Activated T-helper 2 cell treated with anti-CD3 and anti-CD28 coated beads, Interferon-gamma antibody, Interleukin-2, Interleukin-4, amounts not matched to agents 10 μg/mL and 5 μg/mL and 100 μg/mL, durations not matched to agents 14 hours and 24 hours and 36 hours (primary cell): ENCODE data around the gene IL1RL1. TPM values are rescaled to one million over a fixed set of nuclear protein-coding genes. Genes with fewer than 3 reads are reported as not detected.

ENCODE experiments used
- DNase-seq: peaks from one replicate; pipeline ENCODE4 v3.0.0; 2021; ENCODE audit warnings: low spot score
- H3K27ac Mint-ChIP-seq: one replicate; pipeline ENCODE4 v1.8.0; 2021; ENCODE audit warnings: mixed read lengths
- H3K27me3 Mint-ChIP-seq: one replicate; pipeline ENCODE4 v1.8.0; 2021; ENCODE audit warnings: low read depth, mixed read lengths
- H3K36me3 Mint-ChIP-seq: one replicate; pipeline ENCODE4 v1.8.0; 2021; ENCODE audit warnings: low read depth, mixed read lengths
- H3K4me1 Mint-ChIP-seq: one replicate; pipeline ENCODE4 v1.8.0; 2021; ENCODE audit warnings: low read depth, mixed read lengths
- H3K4me3 Mint-ChIP-seq: one replicate; pipeline ENCODE4 v1.8.0; 2021; ENCODE audit warnings: low read depth, mild to moderate bottlenecking, moderate library complexity, mixed read lengths
- H3K9me3 Mint-ChIP-seq: one replicate; pipeline ENCODE4 v1.8.0; 2021; ENCODE audit warnings: mixed read lengths
- intact Hi-C: fragments of 100-400 bp; cut with micrococcal nuclease; formaldehyde crosslinking; loops from one replicate; pipeline ENCODE4 v1.15.1; 2023
- total RNA-seq: library from RNA; stranded (reverse); gene quantifications from 2 replicates; pipeline ENCODE4 v1.2.3, GENCODE V29; 2022

The IL1RL1 gene
- total RNA-seq, 1 donor from 2014 or later: 10.7 TPM

DNA sequence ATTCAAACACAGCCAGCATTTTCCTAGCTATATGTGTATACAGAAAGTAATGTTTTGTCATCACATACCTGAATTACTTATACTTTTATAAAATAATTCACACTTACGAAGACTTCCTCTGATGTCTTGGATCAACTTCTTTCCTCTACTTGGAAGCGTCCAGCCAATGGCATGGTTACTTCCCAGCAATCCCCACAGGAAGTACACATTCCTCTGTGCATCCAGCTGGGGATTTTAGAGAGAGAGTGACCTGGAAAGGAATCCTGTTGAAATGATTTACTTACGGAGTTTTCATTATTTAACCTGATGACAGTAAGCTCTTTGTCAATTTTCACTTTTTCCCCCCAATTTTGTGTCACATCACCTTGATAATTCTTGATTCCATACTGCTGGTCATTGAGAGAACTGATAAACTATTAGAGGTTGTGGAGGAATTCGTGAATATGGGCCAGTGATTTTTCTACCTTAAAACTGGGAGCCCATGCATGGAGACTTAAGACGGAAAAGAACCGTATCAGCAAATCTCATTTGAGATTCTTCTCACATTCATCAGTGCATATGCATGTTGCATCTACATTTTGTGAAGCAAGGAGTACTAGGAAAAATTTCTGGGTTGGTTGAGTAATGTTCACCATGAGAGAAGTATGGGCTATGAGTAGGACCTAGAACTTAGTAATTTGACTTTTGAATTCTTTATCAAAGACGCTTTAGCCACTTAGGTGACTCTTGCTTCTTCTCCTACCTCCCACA, 35.2 kb downstream of the IL1RL1 start:
- Mint-ChIP-seq H3K27ac (no peak overlapping the region), H3K4me1 (peaks cover 23% of the 10 kb centered on the region), H3K27me3 (no peaks in the 10 kb centered on the region), H3K9me3 (no peaks in the 10 kb centered on the region), H3K4me3 (no peak overlapping the region), H3K36me3 (peaks cover 19% of the 10 kb centered on the region)
- intact Hi-C loops: no loop called here
- DNase-seq: no peak

DNA sequence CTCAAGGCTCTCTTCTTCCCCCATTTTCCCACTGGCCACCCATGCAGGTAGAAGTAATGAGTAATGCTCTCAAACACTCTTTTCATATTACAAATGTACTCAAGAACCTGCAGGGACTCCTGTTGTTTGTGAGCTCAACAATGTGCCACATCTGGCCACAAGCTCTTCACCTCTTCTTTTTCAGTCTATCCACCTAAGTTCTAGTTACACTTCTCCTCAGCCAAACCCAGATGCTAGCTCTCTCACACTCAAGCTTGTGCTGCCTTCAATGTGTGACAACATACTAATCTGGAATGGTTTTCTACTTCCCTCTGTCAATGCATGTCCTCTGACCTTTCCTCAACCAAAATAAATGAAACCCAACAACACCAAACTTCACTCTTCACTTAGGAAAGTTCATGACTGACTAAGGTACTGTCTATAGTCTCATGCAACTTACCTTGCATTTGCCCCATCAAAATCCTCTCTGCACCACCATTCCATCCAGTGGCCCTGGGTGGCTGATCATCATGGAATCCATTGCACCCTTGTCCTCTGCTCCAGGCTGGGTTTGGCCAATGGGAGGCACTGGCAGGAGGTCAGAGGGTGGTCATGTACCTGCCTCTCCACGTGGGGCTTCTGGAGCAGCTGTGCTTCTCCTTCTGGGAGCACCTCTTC, 38.9 kb downstream of the IL1RL1 start:
- peaks cover 23% of the 10 kb centered on the region for H3K36me3 Mint-ChIP-seq
- no peaks in the 10 kb centered on the region for H3K27me3 Mint-ChIP-seq
- intact Hi-C loops: loop anchor here (1.0 to 2.0 kb wide), 2 partner anchors 13 to 46 kb away; no protein-coding TSS in a partner anchor
- H3K4me1 Mint-ChIP-seq: peaks cover 29% of the 10 kb centered on the region
- H3K27ac Mint-ChIP-seq: peak overlapping the region; percentile 0
- H3K4me3 Mint-ChIP-seq: no peak overlapping the region
- DNase-seq: no peak
- H3K9me3 Mint-ChIP-seq: no peaks in the 10 kb centered on the region

DNA sequence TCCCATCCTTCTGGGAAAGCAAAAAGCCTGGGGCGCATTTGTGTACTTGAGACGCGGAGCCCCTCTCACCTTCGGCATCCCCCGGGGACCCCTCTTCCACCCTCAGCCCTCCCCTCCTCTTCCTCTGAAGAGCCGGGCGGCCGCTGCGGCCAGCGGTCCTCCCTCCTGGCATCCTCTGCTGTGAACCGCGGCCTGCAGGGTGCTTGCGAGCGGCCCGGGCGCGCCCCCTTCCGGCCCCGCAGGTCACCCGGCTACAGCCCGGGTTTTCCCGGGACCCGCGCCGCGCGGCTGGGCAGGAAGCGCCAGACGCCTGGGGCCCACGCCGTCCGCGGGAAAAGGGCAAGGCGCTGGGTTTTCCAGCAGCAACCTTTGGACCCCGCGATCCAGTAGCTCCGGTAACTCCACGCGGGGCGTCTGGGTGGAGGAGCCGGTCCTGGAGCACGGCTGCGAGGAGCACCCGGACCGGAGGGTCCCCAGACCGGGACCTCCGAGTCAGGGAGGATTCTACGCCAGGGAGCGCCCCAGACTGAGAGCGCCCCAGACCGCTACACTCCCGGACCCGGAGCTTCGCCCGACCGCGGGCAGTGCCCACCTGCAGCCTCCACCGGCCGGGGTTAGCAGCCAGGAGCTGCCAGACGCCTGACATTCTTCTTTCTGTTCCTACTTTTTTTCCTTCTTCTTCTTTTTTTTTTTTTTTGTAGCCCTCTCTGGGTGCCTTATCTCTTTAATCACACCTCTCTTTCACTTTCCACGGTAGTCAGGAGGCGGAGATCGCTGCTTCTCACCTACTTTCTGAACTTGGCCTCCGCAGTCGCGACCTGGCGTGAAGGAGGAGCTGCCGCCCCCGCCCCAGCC, 44.4 kb downstream of the IL1RL1 start, which contains the start of gene IL18R1:
IL18R1 (plus strand) TSS at position 271 of the 855 bp plus-strand sequence. CDS start 6,865 bp downstream, outside the sequence.
- H3K4me3 Mint-ChIP-seq: peak within 1 kb of the TSS; percentile 98
- H3K9me3 Mint-ChIP-seq: no peaks in the 10 kb centered on the region
- peaks cover 45% of the 10 kb centered on the region for H3K4me1 Mint-ChIP-seq
- peak; percentile 68 for DNase-seq
- peaks cover 43% of the 10 kb centered on the region for H3K36me3 Mint-ChIP-seq
- peak within 1 kb of the TSS; percentile 93 for H3K27ac Mint-ChIP-seq
- H3K27me3 Mint-ChIP-seq: no peaks in the 10 kb centered on the region
- intact Hi-C loops: loop anchor here (1.0 to 2.0 kb wide), 8 partner anchors 51 to 335 kb away; no protein-coding TSS in a partner anchor

DNA sequence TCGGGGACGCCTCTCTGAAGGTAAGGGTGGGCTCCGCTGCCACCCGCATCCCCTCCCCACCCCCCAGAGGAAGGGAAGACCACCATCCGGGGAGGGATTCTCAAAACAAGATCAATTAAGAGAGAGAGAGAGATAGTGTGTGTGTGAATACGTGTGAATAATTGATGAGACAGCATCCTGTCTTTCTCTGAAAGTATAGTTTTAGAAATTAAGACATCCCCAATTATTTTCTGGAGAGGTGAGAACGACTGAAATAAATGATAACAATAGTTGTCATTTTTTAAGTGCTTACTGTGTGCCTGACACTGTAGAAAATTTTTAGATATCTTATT, 45.0 kb downstream of the IL1RL1 start:
- peak overlapping the region; percentile 98 for H3K4me3 Mint-ChIP-seq
- H3K36me3 Mint-ChIP-seq: peaks cover 46% of the 10 kb centered on the region
- H3K27ac Mint-ChIP-seq: peak overlapping the region; percentile 93
- H3K9me3 Mint-ChIP-seq: no peaks in the 10 kb centered on the region
- H3K4me1 Mint-ChIP-seq: peaks cover 47% of the 10 kb centered on the region
- DNase-seq: no peak
- H3K27me3 Mint-ChIP-seq: no peaks in the 10 kb centered on the region
- intact Hi-C loops: loop anchor here (1.0 to 2.0 kb wide), 3 partner anchors 52 to 93 kb away; no protein-coding TSS in a partner anchor

DNA sequence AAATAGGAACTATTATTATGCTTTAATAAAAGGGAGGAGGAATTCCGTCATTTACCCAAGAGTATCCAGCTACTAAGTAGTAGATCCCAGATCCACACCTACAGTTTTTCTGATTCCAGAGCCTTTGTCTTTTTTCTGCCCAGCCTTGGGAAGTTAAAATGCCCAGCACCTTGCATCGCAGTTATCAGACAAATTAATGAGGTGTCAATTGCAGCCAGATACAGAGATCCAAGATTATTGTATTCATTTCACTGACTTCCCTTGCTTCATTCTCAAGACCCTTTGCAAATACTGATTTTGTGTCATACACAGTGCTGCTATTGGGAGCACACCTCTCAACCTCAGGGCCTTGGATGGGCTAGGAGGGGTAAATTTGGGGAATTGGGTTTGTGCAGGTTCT, 45.4 kb downstream of the IL1RL1 start:
- Mint-ChIP-seq H3K36me3 (peaks cover 50% of the 10 kb centered on the region), H3K9me3 (peaks cover under 1% of the 10 kb centered on the region), H3K27me3 (no peaks in the 10 kb centered on the region), H3K27ac (peak overlapping the region; percentile 93), H3K4me1 (peaks cover 49% of the 10 kb centered on the region), H3K4me3 (peak overlapping the region; percentile 98)
- no peak for DNase-seq
- intact Hi-C loops: loop anchor here (1.0 to 2.0 kb wide), 3 partner anchors 52 to 93 kb away; no protein-coding TSS in a partner anchor

DNA sequence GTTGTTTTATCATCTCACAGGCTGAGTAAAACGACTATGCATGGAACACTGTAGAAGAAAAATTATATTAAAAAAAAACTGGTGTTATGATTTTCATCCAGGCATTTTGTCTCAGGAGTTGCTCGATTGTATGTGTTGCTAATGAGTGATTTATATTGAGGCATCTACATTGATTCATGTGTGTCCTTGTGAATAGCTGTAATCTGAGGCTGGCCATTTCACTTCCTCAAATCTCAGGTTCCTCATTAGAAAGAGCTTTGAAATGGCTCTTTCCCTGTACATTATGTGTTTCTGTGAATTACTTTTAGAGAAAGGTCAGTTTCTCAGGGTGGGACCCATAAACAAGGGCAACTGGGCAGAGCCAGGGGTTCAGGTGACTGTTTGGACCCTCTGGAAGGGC, 46.6 kb downstream of the IL1RL1 start:
- H3K27ac Mint-ChIP-seq: no peak overlapping the region
- peak overlapping the region; percentile 98 for H3K4me3 Mint-ChIP-seq
- no peaks in the 10 kb centered on the region for H3K27me3 Mint-ChIP-seq
- peaks cover 51% of the 10 kb centered on the region for H3K4me1 Mint-ChIP-seq
- intact Hi-C loops: loop anchor here (2.0 kb wide), 1 partner anchor 85 kb away; no protein-coding TSS in a partner anchor
- peaks cover 8% of the 10 kb centered on the region for H3K9me3 Mint-ChIP-seq
- H3K36me3 Mint-ChIP-seq: peaks cover 57% of the 10 kb centered on the region
- DNase-seq: no peak

DNA sequence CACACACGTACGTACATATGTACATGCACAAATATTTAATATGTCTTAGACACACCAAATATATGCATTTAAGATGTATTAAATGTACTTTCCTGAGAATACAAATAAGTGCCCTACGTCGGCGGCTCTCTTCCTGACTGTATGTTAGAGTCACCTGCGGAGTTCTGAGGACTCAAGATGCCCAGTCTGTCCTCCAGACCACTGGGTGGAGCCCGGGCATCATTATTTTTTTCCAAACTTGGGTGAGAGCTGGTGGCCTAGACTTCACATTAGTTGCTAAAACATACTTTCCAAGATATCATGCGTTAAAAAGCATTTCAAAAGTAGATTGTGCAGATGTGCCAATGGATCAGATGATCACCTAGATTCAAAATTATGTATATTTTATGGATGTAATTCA, 47.1 kb downstream of the IL1RL1 start:
- Mint-ChIP-seq H3K27ac (no peak overlapping the region), H3K4me3 (peak overlapping the region; percentile 98), H3K9me3 (peaks cover 13% of the 10 kb centered on the region), H3K27me3 (no peaks in the 10 kb centered on the region), H3K4me1 (peaks cover 55% of the 10 kb centered on the region), H3K36me3 (peaks cover 62% of the 10 kb centered on the region)
- intact Hi-C loops: no loop called here
- DNase-seq: no peak

DNA sequence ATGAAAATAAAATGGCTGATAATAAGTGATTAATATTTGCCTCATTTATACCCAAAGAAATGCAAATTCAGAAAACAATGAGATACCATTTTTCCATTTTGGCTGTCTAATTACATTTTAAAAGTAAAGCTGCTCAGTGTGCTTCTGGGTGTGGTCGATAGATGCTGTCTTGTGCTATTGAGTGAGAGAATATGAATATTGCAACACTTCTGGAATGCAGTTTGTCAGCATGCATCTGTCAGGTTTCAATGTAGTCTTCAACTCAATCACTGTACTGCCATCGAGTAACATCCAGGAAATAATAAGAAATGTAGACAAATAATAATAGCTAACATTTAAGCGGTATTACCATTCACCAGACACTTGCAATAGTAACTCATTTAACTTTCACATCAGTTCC, 48.2 kb downstream of the IL1RL1 start:
- peak overlapping the region; percentile 12 for H3K27ac Mint-ChIP-seq
- intact Hi-C loops: no loop called here
- peaks cover 62% of the 10 kb centered on the region for H3K4me1 Mint-ChIP-seq
- no peaks in the 10 kb centered on the region for H3K27me3 Mint-ChIP-seq
- peaks cover 22% of the 10 kb centered on the region for H3K9me3 Mint-ChIP-seq
- H3K36me3 Mint-ChIP-seq: peaks cover 73% of the 10 kb centered on the region
- peak overlapping the region; percentile 98 for H3K4me3 Mint-ChIP-seq
- DNase-seq: no peak

DNA sequence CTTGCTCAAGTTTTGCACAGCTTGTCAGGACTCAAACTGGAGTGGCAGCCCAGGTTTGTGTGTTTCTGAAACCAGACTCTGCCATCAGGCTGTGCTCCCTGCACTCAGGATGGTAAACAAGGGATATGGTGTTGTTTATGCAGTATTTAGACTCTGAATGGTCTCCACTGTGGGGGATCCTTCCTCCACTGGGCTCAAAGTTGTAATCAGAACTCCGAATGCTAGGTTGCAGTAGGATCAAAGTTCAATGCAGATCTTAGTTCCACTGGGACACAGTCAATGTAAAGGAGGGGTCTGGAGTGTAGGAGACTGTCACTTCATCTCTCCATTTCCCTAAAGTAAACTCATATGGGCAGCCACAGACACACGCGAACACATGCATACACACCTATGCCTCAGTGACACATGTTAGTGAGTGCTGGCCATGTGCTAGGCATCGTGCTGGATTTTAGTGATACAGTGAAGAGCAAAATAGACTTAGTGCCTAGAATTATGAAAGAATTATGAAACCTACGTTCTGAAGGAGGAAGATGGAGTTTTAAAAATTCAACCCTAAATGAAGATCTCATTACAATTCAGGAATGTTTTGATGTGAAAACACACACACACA, 50.4 kb downstream of the IL1RL1 start:
- Mint-ChIP-seq H3K4me3 (peak overlapping the region; percentile 63), H3K27ac (peak overlapping the region; percentile 89), H3K9me3 (peaks cover 43% of the 10 kb centered on the region), H3K27me3 (no peaks in the 10 kb centered on the region), H3K36me3 (peaks cover 88% of the 10 kb centered on the region), H3K4me1 (peaks cover 72% of the 10 kb centered on the region)
- DNase-seq: no peak
- intact Hi-C loops: loop anchor here (10.0 kb wide), 2 partner anchors 527 to 647 kb away; no protein-coding TSS in a partner anchor

DNA sequence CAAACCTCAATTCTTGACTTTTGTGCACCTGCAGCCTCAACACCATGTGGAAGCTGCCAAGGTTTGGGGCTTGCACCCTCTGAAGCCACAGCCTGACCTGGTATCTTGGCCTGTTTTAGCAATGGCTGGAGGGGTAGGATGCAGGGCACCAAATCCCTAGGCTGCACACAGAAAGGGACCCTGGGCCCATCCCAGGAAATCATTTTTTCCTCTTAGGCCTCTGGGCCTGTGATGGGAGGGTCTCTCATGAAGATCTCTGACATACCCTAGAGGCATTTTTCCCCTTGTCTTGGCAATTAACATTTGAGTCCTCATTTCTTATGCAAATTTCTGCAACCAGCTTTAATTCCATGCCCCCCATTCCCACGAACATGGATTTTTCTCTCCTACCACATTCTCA, 54.4 kb downstream of the IL1RL1 start:
- DNase-seq: no peak
- Mint-ChIP-seq H3K4me1 (peaks cover 81% of the 10 kb centered on the region), H3K27ac (peak overlapping the region; percentile 96), H3K4me3 (peak overlapping the region; percentile 63), H3K27me3 (no peaks in the 10 kb centered on the region), H3K9me3 (peaks cover 45% of the 10 kb centered on the region), H3K36me3 (peaks cover 99% of the 10 kb centered on the region)
- intact Hi-C loops: loop anchor here (2.0 to 10.0 kb wide), 5 partner anchors 238 to 651 kb away; no protein-coding TSS in a partner anchor

DNA sequence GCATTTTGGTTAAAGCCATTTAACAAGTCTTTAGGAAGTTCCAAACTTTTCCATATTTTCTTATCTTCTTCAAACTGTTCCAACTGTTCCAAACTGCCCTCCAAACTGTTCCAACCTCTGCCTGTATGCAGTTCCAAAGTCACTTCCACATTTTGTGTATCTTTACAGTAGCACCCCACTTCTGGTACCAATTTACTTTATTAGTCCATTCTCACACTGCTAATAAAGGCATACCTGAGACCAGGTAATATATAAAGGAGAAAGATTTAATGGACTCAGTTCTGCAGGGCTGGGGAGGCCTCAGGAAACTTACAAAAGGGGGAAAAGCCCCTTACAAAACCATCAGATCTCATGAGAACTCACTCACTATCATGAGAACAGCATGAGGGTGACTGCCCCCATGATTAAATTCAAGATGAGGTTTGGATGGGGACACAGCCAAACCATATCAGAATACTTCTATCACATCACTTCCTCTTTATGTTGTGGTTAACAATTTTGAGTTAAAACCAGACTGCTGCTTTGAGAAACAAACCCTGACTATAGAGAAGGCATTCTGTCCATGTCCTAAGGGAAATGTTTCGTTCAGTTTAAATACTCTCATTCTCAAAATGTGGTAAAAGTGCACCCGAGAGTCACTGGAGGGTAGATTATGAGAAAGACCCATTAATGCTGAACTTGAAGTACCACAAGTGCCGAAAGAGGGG, 55.2 kb downstream of the IL1RL1 start:
- no peaks in the 10 kb centered on the region for H3K27me3 Mint-ChIP-seq
- peaks cover 99% of the 10 kb centered on the region for H3K36me3 Mint-ChIP-seq
- no peak for DNase-seq
- H3K4me1 Mint-ChIP-seq: peaks cover 78% of the 10 kb centered on the region
- H3K27ac Mint-ChIP-seq: peak overlapping the region; percentile 96
- H3K4me3 Mint-ChIP-seq: peak overlapping the region; percentile 63
- peaks cover 45% of the 10 kb centered on the region for H3K9me3 Mint-ChIP-seq
- intact Hi-C loops: loop anchor here (1.0 to 10.0 kb wide), 11 partner anchors 52 to 652 kb away; no protein-coding TSS in a partner anchor
